Breast epithelium (tissue), 3 donors: ENCODE results near the gene ATP1A2.

ENCODE experiments used
- CTCF ChIP-seq, 3 donors: fragments of 450-650 bp; IDR thresholded peaks; one replicate each; pipeline ENCODE4 v1.5.1; 2016 to 2017; ENCODE audit warnings: antibody characterized with exemption in 3 of 3, mild to moderate bottlenecking in 3 of 3, moderate library complexity in 3 of 3
- POLR2A ChIP-seq: fragments of 450-650 bp; IDR thresholded peaks from one replicate; pipeline ENCODE4 v1.6.1; 2016; ENCODE audit warnings: antibody characterized with exemption, mild to moderate bottlenecking, moderate library complexity
- POLR2AphosphoS5 ChIP-seq, 3 donors: sonication (generic); formaldehyde crosslinking; IDR thresholded peaks; one replicate each; pipeline ENCODE4 v1.6.1; 2017; ENCODE audit warnings: antibody characterized with exemption in 3 of 3

GRCh38 chr1:160077486-160077885, 38.1 kb upstream of the ATP1A2 start:
- TF ChIP-seq POLR2A (no peak), POLR2AphosphoS5 (IDR thresholded peaks at IDR 0.05) (no peak), CTCF (IDR thresholded peaks at IDR 0.05) (no peak)
